ENCODE measurements around the gene SPAG4. TPM values are rescaled to one million over a fixed set of nuclear protein-coding genes. Genes with fewer than 3 reads are reported as not detected.

SPAG4 gene
- total RNA-seq, 1 experiment from 2014 or later, result 21.2 TPM

DNA sequence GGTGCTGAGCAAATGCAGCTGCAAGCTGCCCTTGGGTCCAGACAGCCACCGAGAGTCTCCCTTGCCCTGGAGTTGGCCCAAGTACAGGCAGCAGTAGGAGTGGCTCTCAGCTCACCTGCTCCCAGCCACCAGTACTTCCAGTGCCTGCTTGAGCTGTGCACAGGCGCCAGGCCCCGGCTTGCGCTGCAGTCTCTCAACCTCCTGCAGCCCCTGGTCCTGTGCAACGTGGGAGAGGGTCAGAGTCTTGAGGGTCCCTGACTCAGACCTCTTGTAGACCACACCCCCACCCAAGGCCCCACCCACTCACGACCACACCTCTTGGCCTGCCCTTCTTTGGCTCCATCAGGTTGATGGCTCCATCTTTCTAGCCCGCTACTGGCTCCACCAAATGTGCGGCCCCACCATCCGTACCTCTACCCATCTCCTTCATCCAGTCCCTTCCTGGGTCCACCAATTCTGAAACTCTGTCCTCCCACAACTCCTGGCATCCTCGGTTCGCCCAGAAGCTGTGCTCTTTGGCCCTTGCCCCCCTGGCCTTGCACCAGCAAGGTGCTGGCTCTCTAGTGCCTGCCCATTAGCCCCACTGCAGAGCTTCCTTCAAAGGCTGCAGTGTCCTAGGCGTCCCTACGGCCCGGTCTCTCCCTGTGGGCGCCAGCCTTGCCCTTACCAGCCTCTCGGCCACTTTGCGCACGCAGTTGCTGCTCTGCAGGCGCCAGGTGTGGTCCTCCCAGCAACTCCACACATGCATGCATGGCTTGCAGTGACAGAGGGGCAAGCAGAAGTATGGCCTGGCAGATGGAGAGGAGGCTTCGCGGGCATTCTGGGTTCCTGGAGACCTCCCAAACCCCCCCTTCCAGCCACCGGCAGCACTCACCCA, 16.5 kb upstream of the SPAG4 start:
- DNase-seq (ENCODE audit: extremely low read depth, low read depth), result no peak

DNA sequence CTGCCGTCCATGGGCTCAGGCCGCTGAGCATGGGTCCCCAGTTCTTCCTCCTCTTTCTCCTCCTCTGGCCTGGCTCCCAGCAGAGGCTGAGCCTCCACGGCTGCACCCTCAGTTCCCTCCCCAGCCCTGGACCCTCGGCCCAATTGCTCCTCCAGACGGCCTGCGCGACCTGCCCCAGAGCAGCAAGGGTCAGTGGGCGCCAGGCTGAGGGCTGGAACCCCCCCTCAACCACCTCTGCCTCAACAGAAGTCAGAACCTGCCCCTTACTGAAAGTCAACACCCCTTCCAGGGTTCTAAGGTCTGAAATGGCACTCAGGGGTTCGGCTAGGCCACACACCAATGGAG, 15.9 kb upstream of the SPAG4 start:
- DNase-seq (ENCODE audit: extremely low read depth, low read depth), result no peak

DNA sequence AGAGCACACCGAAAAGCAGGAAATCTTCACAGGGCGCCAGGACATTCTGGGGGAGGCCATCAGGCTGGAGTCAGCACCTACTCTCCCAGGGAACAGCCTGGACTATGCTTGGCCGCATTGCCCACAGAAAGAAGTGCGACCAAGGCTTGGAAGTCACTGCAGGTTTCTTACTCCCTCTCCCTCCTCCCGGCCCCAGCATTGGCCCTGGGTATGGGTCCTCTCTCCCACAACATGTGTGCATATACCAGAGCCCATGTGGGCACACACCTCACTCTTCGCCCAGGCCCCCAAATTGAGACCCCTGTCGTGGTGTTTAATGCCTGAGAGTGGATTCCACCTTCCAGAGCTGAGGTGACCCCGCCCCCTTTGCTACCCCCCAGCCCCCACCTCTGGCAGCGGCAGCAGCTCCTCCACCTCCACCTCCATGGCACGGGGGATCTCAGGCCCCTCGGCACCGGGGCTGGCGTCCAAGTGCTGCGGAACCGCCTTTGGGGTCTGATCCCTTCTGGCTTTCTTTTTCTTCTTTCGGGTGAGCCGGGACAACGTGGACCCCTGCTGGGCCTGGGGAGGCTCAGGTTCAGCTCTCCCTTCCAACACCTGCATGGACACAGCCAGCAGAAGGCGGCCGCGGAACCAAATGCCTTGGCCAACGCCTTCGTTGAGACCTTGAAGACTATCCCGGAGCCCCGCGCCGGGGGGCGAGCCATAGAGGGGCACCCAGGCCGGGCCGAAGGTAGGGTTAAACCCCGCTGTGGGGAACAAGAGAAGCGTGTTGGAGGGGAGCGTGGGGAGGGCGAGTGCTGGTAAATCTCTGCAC, 15.2 kb upstream of the SPAG4 start:
- no peak for DNase-seq (ENCODE audit: extremely low read depth, low read depth)

DNA sequence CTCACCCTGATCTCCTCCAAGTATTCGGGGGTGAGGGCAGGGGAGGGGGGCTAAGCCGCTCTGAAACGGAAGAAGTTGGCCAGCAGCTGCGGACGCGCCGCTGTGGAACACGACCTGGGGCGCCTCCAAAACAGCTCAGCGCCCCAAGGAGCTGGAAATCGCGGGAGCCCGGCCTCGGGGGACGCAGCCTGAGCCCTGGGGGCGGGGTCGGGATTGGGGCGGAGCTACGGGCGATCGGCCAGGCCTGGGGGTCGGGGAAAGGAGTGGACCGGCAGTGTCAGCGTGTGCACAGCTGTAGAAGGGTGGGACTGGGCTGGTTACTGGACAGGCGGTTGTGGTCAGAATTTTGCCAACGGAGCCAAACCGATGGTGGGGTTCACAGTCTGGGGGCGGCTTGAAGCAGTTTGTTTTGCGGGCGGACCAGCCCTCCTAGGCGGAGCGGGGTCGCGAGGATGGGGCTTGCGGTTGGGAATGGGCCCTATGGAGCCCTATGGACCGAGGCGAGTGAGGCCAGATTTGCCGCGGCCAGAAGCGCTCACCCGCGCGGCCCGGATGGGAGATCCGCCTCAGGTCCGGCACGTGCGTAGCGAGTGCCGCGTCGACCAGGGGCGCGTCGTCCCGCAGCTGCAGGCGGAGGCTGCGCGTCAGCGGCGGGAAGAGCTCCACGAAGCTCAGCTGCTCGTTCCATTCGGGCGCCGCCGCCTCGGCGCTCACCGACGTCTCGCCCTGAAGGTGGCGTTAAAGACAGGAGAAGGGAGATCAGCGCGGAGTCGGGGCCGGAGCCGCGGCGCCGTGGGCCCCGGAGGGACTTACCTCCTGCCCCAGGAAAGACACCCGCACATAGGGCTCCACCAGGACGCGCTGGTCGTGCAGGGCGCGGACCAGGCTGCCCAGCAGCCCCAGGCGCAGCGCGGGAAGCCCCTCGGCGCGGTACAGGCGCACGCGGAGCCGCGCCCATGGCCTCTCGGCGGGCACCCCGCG, 14.3 kb upstream of the SPAG4 start:
- peak; percentile 72 for DNase-seq (ENCODE audit: extremely low read depth, low read depth)

DNA sequence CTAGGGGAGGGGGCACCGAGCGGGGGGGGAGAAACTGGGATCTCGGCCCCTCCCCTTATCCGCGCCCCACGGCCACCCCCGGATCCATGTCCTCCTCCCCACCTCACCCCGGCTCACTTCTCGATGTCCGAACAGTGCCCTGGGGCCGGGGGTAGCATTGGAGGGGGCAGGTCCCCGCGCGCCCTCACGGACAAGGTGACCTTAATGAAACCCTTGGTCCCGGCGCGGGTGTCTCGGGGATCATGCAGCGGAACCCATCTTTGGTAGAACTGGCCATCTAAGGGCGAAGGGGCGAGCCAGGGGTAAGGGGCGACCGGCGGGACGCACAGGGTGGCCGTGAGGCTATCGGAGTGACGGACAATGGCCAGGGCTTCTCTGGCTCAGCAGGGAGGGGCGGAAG, 13.6 kb upstream of the SPAG4 start:
- DNase-seq (ENCODE audit: extremely low read depth, low read depth), result no peak

DNA sequence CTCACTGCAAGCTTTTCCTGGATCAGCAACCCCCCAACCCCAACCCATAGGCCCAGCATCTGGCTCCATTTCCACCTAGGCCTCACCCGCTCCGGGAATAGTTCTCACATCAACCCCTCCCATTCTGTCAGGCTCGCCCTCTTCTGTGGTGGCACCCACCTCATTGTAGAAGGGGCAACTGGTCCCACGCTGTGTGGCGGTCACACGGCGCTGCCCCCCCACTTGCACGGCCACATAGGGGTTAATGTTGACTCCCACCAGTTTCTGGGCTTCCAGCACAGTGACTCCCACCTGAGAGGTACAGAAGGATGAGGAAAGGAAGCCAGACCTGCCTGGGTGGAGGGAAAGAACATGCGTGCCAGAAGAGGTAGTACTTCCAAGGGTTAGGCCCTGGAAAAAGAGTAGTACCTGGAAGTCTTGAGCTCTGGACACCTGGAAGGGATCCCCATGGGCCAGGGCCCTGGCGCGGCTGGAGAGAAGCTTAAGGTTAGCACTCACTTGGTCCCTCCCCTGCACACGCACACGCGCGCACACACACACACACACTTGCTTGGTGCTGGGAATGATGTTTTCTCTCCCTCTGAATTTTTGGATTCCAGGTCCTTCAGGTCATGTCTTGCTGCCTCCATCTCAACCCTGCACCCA, 12.7 kb upstream of the SPAG4 start:
- no peak for DNase-seq (ENCODE audit: extremely low read depth, low read depth)

DNA sequence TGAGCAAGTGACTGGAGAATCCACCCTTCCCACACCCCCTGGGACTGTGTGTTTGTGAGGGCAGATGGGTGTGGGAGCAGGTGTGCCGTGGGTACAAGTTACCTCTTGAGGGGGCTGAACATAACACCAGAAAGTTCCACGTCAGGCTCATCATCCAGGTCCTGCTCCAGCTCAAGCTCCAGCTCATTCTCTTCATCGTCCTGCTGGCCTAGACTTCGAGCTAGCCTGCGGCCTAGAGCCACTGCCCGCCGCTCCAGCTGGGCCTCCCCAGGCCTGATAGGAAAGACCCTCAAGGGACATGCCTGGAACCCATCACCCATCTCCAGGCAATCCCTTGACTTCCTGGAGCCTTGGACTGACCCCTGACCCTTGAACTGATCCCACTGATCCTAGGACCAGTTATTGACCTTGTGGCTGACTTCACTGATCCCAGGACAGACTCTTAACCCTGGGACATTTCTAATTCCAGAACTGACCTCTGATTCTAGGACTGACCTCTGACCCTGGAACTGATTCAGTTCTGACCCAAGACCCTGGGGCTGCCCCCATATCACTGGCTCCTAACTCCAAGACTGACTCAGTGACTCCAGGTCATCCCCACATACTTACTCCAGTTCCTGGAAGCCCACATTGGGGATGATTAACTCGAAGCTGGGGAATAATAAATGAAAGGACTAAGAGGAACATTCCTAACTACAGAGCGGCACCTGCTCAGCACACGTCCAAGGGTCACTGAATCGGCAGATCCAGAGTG, 11.8 kb upstream of the SPAG4 start:
- no peak for DNase-seq (ENCODE audit: extremely low read depth, low read depth)

DNA sequence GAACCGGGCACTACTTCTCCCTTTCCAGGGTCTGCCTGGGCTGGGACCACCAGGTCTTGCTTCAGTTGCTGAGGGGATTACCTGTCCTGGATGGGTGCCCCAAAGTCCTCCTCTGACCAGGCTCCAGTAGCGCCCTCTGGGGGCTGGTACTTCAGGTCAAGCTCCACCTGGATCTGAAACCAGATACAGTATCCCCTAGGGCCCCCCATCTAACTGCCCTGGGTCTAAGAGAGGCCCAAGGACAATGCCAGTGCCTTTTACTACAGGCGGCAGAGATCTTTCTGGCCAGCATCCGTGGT, 11.2 kb upstream of the SPAG4 start:
- no peak for DNase-seq (ENCODE audit: extremely low read depth, low read depth)

DNA sequence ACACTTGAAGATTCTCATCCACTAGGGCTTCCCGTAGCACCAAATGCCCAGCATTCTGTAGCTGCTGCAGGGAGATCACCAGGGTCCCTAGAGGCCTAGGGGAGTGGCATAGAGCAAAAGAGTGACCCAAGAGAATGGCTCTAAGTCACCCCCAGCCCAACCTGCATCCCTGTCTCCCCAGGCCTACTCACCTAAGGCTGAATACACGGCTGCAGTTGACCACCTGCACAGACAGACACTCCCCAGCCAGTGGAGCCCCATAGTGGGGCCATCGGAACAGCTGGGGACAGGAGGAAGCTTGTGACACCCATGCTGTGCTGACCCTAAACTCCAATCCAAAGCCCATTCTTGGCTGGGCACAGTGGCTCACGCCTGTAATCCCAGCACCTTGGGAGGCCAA, 9.5 kb upstream of the SPAG4 start:
- DNase-seq (ENCODE audit: extremely low read depth, low read depth), result no peak

DNA sequence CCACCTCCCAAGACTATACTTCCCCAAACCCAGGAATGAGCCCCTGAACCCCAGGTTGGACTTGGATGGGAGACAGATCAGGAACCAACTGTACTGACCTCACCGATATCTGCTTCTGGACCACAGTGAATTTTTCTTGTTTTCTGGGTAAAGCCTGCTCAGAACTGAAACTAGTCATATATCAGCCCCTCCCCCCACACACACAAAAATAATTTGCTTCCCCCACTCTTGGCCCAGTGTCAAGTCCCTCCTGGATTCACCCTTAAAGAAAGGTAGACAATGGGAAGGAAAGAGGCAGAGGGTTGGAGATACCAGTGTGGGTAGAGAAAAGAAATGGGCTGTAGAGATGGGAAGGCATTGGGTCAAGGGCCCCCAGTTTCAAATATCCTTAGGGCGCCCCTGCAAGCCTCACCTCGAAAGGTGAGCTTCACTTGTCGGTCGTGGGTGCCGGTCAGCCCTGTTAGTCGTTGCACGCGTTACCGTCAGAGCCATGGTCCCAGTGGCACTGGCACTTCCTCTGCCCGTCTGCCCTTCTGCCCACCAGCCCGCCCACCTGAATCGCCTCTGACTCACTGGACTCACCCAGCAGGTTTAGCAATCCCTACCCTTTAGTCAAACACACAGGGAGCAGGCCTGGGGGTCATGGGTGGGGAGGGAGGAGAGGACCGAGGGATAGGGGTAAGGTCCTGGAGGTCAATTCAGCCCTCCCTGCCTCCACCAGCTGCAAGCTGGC, 8.5 kb upstream of the SPAG4 start:
- DNase-seq (ENCODE audit: extremely low read depth, low read depth), result no peak

DNA sequence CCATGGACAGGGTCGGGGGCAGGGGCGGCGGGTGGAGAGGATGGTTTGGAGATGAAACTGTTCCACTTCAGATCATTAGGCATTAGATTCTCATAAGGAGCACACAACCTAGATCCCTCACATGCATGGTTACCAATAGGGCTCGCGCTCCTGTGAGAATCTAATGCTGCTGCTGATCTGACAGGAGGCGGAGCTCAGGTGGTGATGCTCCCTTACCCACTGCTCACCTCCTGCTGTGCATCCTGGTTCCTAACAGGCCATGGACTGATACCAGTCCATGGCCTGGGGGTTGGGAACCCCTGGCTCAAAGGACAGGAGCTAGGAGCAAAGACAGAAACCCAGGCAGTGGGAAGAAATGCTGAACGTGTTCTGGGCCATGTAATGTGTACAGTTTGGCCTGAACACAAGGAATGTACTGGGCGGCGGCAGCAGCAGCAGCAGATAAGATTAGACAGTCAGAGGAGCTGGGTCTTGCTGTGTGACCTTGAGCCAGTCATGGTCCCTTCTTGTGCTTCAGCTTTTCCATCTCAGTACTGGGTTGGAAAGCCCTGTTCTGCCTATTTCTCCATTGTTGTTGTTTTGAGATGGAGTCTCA, 4.7 kb upstream of the SPAG4 start:
- no peak for DNase-seq (ENCODE audit: extremely low read depth, low read depth)

DNA sequence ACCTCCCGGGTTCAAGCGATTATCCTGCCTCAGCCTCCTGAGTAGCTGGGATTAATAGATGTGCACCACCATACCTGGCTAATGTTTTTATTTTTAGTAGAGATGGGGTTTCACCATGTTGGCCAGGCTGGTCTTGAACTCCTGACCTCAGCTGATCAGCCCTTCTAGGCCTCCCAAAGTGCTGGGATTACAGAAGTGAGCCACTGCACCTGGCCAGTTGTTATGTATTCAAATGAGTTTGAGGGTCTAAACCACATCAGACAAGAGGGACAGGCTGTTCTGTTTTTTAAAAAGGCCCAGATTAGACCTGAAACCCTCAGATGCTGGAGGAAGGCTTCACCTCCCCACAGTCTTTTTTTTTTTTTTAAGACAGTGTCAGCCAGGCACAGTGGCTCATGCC, 4.1 kb upstream of the SPAG4 start:
- no peak for DNase-seq (ENCODE audit: extremely low read depth, low read depth)

DNA sequence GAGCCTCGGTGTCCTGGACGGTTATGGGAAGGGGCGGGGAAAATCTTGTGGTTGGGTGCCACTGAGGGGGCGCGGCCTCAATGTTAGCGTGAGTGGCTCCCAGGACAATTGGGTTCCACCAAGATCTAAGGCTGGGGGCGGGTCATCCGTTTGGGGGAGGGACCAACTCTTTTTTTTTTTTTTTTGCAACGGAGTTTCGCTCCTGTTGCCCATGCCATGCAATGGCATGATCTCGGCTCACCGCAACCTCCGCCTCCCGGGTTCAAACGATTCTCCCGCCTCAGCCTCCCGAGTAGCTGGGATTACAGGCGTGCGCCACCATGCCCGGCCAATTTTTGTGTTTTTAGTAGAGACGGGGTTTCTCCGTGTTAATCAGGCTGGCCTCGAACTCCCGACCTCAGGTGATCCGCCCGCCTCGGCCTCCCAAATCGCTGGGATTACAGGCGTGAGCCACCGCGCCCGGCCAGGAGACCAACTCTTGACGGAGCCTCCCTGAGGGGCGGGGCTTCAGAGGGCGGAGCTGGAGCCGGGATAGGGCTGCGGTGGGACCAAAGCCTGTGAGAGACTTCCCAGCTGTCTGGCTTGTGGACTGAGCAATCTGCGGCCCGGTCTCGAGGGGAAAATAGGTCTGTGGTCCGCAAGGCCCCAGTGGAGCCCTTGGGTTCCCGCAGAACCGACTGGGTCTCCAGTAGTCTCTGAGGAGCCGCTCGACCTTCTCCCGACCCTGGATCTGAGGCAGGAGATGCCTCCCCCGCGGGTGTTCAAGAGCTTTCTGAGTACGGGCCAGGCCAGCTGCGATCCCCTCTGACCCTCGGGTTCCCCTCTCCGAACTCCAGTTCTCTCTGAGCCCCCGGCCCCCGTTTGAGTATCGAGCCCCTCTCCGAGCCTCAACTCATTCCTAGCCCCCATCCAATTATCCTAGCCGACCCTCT, 1.1 kb downstream of the SPAG4 start:
- DNase-seq (ENCODE audit: extremely low read depth, low read depth), result peak; percentile 100

DNA sequence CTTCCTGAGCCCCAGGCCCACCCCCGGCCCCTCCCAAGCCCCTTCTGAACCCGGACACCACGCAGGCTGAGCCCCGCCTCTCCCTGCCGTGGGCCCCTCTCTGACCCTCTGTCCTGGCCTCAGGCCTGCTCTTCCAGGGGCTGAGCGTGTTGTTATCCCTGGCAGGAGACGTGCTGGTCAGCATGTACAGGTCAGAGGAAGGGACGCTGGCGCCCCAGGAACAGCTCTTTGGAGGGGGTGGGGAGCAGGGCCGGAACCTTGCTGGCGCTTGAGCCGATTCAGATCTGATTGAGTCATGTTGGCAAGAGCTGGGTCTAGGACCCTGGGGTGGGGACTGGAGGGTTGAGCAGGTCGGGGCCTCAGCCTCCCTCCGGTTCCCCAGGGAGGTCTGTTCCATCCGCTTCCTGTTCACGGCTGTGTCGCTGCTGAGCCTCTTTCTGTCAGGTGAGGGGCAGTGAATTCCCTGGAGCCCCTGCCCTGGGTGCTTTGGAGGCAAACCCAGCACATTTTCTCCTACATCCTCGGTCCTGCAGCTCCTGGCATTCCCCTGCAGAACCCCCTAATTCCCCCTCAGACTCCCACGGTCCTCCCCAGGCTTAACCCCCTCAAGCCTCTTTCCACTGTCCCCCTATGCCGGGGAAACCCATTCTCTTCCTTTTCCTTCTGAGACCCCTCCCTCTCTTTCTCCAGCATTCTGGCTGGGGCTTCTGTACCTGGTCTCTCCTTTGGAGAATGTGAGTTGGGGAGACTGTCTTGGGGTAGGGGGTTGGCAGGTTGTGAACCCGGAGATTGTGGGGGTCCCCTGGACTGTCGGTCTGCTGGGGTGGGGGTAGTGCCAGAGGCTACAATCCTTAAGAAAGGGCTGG, 2.0 kb downstream of the SPAG4 start:
- peak; percentile 62 for DNase-seq (ENCODE audit: extremely low read depth, low read depth)

DNA sequence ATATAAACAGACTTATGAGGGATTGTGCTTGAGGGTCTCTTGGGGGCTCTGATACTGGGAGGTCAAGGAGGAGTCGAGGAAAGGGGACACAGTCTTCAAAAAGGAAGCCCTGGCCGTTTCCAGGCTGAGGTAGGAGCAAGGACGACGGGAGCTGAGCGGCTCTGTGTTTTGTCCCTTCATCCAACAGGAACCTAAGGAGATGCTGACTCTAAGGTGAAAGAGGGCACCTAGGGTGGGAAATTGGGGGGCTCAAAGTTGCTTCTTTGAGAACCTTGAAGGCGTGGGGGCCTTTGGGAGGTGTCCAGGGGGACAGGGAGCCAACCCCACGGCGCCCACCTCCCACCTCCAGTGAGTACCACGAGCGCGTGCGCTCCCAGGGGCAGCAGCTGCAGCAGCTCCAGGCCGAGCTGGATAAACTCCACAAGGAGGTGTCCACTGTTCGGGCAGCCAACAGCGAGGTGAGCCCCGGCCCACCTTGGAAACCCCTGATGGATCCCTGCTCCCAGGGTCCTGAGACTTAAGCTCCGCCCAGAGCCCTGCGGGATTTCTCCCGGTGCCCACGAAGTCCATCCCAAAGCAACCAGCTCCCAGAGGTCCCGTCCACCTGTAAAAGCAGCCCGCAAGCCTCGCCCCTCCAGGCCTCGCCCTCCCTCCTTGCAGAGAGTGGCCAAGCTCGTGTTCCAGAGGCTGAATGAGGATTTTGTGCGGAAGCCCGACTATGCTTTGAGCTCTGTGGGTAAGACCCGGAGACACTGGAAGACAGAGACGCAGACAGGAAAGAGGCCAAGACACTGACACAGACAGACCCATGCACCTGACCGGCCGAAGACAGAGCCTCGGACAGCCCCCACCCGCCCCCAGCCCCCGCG, 2.9 kb downstream of the SPAG4 start:
- no peak for DNase-seq (ENCODE audit: extremely low read depth, low read depth)

Data from NCI-H460 (cell line).